GM08714 (cell line): ENCODE measurements around the gene FCAR.
"Not testable (repeated sequence)": the region's sequence is repeated elsewhere in the genome, so short reads cannot be mapped to it uniquely, and the experiment has no call there.

Source experiments
- H3K4me3 ChIP-seq: fragments of 200-500 bp; sonication (Bioruptor generic); 2 replicates; pipeline ENCODE4 v1.5.1; 2014; ENCODE audit warnings: mild to moderate bottlenecking, low read length, inconsistent platforms
- ZNF274 ChIP-seq: IDR thresholded peaks from 2 replicates; pipeline ENCODE4 v1.6.1; 2012; ENCODE audit warnings: mild to moderate bottlenecking, low read depth, low read length

The FCAR gene

DNA sequence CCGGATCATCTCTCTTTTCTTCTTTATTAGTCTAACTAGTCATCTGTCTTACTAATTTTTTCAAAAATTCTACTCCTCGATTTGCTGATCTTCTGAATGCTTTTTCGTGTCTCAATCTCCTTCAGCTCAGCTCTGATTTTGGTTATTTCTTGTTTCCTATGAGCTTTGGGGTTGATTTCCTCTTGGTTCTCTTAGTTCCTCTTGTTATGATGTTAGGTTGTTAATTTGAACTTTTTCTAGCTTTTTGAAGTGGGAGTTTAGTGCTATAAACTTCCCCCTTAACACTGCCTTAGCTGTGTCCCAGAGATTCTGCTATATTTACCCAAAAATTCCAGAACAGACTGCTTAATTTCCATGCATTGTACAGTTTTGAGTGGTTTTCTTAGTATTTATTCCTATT lies 3.4 kb downstream of the FCAR start:
- no peak for TF ChIP-seq ZNF274

DNA sequence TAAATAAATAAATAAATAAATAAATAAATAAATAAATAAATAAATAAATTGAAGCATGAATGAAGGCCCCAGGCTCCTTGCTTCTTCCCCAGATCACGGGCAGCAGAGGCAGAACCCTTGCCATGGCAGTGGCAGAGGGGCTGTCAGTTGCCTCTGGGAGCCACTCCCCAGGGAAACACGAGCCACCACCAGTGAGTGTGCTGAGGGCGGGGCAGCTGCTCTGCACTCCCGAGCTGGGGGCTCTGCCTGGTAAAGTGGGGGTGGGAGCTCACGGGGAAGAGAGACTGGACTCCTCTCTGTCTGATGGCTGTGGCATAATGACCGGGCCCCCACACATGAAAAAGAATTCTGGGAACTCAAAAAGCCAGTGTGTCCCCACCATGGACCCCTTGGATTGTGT lies 7.8 kb downstream of the FCAR start:
- no peak for TF ChIP-seq ZNF274

More for the DNA sequence above, 3.4 kb downstream of the FCAR start:
- H3K4me3 ChIP-seq: no peak overlapping the region

DNA sequence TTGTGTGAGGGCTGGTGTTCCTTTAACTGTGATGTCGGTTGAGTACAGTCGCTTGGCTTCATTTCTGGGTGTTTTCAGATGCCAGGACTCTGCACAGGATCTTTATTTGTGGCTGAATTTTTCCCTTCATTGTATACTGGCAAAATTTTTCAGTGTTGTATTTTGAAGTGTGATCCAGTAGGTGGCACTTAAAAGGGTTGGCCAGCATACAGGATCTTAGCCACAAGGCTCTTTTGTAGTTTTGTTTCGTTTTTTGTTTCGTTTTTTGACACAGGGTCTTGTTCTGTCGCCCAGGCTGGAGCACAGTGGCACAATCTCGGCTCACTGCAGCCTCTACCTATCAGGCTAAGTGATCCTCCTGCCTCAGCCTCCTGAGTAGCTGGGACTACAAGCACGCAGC lies 8.7 kb downstream of the FCAR start:
- no peak for TF ChIP-seq ZNF274
- no peak overlapping the region for H3K4me3 ChIP-seq

More for the DNA sequence above, 7.8 kb downstream of the FCAR start:
- H3K4me3 ChIP-seq: no peak overlapping the region

DNA sequence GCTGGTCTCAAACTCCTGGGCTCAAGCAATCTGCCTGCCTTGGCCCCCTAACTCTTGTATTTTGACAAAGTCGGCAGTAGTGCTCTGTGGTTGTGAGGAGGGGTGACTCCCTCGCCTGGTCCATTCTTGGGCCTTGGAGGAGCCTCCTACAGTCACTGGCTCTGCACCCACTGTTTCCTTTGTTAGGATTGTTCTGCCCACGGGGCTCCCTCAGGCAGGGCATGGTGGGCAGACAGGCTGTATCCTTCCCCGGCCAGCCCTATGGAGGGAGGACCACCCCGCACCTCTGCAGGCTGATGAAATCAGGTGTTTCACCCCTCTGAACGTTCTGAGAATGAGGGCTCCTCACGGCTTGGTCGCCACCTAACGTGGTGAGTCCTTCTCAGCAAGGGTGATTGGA lies 9.2 kb downstream of the FCAR start:
- H3K4me3 ChIP-seq: no peak overlapping the region
- TF ChIP-seq ZNF274: no peak

DNA sequence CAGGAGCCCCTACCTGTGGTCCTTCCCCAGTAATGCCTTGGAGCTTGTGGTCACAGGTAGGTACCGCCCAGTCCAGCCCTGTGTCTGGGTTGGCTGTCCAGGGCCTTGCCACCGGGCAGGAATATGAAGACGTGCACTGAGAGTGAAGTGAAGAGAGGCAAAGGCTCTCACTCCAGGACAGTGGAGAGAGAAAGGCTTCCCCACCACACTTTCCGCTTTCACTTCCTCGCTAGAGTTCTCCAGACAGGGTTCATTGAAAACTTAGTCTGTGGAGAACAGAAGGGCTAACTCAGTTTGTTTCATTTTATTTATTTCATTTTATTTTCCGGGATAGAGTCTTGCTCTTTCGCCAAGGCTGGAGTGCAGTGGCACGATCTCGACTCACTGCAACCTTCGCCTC lies 14.2 kb downstream of the FCAR start:
- no peak overlapping the region for H3K4me3 ChIP-seq
- no peak for TF ChIP-seq ZNF274

DNA sequence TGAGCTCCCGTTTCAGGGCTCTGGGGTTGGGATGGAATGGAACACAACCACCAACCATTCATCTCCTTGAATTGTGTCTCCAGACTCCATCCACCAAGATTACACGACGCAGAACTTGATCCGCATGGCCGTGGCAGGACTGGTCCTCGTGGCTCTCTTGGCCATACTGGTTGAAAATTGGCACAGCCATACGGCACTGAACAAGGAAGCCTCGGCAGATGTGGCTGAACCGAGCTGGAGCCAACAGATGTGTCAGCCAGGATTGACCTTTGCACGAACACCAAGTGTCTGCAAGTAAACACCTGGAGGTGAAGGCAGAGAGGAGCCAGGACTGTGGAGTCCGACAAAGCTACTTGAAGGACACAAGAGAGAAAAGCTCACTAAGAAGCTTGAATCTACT lies 15.5 kb downstream of the FCAR start:
- H3K4me3 ChIP-seq: no peak overlapping the region
- TF ChIP-seq ZNF274: no peak

DNA sequence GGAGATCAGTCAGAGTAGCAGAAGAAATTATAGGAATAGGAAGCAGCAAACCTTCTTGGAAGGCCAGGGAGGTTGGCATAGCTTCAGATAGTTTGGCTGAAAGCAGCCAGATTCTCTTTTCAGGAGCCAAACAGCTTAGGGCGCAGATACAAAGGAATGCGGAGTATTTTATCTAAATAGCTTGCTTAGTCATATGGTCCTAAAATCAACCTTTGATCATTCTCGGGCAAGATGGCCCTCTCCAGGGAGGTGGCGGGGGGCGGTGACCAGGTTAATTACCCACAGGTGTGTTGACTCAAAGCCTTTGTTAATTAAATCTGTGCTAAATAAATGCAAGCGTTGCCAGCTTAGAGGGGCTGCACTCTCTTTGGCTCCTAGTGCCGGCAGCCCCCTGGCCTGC lies 19.4 kb downstream of the FCAR start:
- no peak overlapping the region for H3K4me3 ChIP-seq
- TF ChIP-seq ZNF274: no peak

DNA sequence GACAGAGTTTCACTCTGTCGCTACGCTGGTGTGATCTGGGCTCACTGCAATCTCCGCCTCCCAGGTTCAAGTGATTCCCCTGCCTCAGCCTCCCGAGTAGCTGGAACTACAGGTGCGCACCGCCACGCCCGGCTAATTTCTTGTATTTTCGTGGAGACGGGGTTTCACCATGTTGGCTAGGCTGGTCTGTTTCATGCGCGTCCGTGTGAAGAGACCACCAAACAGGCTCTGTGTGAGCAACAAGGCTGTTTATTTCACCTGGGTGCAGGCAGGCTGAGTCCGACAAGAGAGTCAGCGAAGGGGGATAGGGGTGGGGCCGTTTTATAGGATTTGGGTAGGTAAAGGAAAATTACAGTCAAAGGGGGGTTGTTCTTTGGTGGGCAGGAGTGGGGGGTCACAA lies 20.1 kb downstream of the FCAR start:
- H3K4me3 ChIP-seq: not testable (repeated sequence)

DNA sequence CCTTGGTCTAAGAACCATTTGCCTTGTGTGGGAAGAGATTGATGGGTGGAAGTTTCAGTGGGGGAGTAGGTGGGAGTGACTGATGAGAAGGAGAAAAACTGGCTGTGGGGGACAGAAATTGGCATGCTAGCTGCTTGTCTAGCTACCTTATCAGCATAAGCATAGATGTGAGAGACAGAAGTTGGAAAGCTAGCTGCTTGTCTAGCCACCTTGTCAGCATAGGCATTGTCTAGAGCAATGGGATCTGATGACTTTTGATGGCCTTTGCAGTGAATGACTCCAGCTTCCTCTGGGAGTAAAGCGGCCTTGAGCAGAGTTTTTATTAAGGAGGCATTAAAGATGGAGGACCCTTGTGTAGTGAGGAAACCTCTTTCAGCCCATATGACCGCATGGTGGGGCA lies 22.0 kb downstream of the FCAR start:
- no peak for TF ChIP-seq ZNF274
- no peak overlapping the region for H3K4me3 ChIP-seq

DNA sequence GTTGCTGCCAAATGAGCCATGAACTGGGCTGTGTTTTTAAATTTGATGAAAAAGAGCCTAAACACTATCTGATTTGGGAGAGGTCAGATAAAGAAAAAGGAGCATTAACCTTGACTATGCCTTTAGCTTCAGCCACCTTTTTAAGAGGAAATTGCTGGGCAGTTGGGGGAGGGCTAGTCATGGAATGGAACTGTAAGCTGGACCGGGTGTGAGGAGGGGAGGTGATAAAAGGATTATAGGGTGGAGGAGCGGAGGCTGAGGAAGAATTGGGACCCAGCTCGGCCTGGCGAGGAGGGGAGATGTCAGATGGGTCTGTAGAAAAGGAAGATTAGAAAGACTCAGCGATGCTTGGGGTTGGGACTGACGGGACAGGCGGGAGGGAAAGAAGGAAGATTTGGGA lies 24.6 kb downstream of the FCAR start:
- H3K4me3 ChIP-seq: not testable (repeated sequence)

DNA sequence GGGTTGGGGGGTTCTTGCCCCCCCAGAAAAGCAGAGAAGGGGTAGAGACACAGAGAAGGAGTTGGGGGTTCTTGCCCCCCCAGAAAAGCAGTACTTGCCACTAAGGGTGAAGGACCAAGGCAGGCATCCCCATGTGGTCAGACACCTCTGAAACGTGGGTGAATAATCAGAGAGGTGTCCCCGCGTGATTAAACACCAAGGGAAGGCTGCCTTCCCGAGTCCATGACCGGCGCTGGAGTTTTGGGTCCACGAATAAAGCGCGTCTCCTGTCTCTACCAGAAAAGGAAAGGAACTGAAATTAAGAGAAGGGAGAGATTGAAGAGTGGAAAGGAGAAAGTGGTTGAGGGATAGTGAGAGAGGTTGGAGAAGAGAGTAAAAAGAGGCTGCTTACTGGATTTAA lies 25.6 kb downstream of the FCAR start:
- H3K4me3 ChIP-seq: not testable (repeated sequence)

DNA sequence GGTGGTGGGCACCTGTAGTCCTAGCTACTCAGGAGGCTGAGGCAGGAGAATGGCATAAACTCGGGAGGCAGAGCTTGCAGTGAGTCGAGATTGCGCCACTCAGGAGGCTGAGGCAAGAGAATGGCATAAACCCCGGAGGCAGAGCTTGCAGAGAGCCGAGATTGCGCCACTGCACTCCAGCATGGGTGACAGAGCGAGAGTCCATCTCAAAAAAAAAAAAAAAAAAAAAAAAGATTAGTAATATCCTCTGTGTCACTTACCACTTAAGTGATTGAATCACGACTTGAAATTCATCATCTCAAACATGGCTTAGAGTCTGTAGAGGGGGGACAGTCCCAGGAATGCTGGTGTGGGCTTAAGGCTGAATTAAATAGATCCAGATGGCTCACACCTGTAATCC lies 27.1 kb downstream of the FCAR start:
- H3K4me3 ChIP-seq: not testable (repeated sequence)

DNA sequence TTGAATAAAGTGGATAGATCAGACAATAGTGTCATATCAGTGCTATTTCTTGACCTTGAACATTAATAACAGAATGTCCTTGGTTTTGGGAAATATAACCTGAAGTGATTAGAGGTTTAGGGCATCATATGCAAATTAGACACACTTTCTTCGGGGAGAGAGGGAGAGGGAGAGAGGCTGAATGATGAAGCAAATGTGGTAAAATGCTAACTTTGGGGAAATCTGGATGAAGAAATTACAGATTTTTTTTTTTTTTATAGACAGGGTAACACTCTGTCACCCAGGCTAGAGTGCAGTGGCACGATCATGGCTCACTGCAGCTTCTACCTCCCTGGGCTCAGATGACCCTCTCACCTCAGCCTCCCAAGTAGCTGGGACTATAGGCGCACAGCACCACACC lies 28.0 kb downstream of the FCAR start:
- TF ChIP-seq ZNF274: no peak

DNA sequence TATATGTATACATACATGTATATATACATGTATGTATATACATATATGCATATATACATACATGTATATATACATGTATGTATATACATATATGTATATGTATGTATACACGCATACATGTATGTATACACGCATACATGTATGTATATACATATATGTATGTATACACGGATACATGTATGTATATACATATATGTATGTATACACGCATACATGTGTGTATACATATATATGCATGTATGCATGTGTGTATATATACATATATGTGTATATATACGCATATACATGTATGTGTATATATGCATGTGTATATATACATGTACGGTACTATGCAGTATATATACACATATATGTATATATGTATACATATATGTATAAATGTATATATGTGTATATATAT lies 29.3 kb downstream of the FCAR start:
- H3K4me3 ChIP-seq: no peak overlapping the region
- TF ChIP-seq ZNF274: no peak

More for the DNA sequence above, 28.0 kb downstream of the FCAR start:
- no peak overlapping the region for H3K4me3 ChIP-seq

DNA sequence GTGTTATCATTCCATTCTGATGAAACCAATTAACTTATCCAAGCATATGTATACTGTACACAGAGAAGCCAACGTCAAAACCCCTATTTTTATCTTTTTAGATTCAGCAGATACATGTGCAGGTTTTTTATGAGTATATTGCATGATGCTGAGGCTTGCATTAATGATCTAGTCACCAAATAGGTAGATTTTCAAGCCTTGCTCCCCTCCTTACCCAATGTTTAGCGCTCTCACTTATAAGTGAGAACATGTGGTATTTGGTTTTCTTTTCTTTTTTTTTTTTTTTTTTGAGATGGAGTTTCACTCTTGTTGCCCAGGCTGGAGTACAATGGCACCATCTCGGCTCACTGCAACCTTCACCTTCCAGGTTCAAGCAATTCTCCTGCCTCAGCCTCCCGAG lies 30.2 kb downstream of the FCAR start:
- not testable (repeated sequence) for H3K4me3 ChIP-seq

DNA sequence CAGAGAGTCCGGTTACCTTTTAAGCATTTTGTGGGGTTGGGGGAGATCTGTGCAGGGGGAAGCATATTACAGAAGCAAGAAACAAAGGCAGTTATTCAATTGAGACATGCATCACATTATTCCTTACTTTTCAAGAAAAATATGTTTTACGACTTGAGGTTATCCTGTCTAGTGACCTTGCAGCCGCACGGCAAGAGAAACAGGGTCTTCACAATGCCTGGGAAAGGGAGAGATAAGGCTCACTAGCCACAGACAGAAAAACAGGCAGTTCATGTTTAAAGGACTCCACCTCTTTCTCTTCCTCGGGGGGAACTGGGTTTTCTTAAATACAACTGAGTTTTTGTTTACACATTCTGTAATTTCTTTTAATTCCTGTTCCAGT lies 31.4 kb downstream of the FCAR start:
- no peak for TF ChIP-seq ZNF274
- H3K4me3 ChIP-seq: no peak overlapping the region

DNA sequence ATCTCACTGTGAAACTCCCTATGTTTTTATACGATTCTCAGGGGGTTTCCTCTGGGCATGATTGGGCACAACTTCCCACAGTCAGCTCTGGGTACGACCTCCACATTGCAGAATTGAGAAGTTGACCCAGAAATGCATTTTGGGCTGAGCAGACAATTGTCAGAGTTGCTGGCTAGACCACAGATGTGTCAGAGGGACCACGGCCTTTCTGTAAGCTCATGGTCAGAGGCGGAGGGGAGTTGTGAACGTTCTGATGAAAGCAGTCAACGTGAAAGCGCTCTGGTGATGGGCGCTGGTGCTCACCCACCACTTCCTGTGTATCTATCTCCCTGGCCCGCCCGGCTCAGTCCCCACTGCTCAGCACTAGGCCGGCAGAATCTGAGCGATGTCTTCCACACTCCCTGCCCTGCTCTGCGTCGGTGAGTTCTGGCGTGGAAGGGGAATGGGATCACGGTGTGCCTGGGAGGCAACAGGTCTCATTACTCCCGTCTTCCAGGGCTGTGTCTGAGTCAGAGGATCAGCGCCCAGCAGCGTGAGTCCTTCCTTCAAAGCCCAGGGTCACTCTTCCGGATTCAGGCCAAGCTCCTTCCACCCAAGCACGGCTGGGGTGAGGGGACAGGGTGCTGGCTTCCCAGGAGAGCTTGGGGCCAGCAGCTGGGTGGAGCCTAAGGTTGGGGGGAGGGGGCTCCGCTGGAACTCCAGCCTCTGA lies 31.9 kb downstream of the FCAR start, which contains the start of gene NCR1:
Gene NCR1, plus strand, starts transcription at position 346 of the 709 bp plus-strand sequence. Its CDS starts 40 bp downstream, at position 386.
- H3K4me3 ChIP-seq: no peak within 1 kb of the TSS
- TF ChIP-seq ZNF274: no peak
